Measurements from ENCODE around the gene KCND1. TPM values are rescaled to one million over a fixed set of nuclear protein-coding genes. Genes with fewer than 3 reads are reported as not detected.

Gene KCND1
- total and polyA plus RNA-seq, 2 of the 4 experiments (the other 2 are of a cell fraction): 0.36 to 1.8 TPM

DNA sequence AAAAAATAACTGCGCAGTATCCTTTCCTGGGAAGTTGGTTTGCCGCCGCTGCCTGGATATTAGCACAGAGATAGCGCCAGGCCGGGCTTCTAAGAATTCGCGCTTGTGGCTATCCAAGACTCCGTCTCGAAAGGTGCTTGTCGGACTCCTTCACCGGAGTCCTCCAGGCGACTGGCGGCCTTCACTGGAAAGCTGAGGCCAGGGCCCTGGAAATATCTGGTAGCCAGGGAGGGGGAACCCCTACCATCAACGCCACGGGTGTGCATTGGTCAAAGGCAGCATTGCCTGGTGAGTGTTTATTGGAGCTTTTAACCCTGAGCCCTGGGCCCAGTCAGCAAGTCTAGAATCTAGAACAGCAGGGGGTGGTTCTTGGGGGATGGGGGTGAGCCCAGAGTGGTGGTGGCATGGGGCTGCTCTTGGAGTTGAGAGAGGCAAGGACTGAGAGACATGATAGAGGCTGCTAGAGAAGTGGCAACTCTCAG, 52.2 kb downstream of the KCND1 start:
- ChIA-PET POLR2A (ENCODE audit: unreplicated experiment) (no interaction called here), CTCF (no interaction called here)
- DNase-seq: no peak
- Histone ChIP-seq H3K4me2 (ENCODE audit: low read depth, low read length) (peak overlapping the region; percentile 56), H2AK5ac (ENCODE audit: low read depth, low read length) (no peak overlapping the region), H2AFZ (replicated peaks; ENCODE audit: low read length, poor library complexity) (peak overlapping the region; percentile 85), H3K4me3 (ENCODE audit: insufficient read depth, low read depth, low read length) (peak overlapping the region; percentile 57), H4K5ac (ENCODE audit: low read depth, low read length) (no peak overlapping the region), H2BK120ac (ENCODE audit: low read depth, low read length) (no peak overlapping the region), H3K27me3 (ENCODE audit: control insufficient read depth, insufficient read depth, low read length) (no peaks in the 10 kb centered on the region), H2BK5ac (ENCODE audit: low read depth, low read length, poor library complexity, severe bottlenecking) (no peak overlapping the region), H3K18ac (ENCODE audit: low read depth, low read length) (no peak overlapping the region), H3K4ac (ENCODE audit: low read depth, low read length) (no peak overlapping the region), H3K79me1 (ENCODE audit: low read depth in 1 of 2, low read length in 2 of 2) (peaks cover 4 to 21% of the 10 kb centered on the region in 2 experiments; a peak in 2 of 4 replicates), H3K9me3 (ENCODE audit: control insufficient read depth, insufficient read depth, low read length) (no peaks in the 10 kb centered on the region; the same call in 1 of the 2 replicates), H4K20me1 (ENCODE audit: insufficient read depth, low read length) (peaks cover 16% of the 10 kb centered on the region; the same call in 1 of the 2 replicates), H4K8ac (ENCODE audit: low read depth in 2 of 2, low read length in 2 of 2) (no peak overlapping the region), H3K9ac (ENCODE audit: low read depth, low read length) (no peak overlapping the region), H3K36me3 (ENCODE audit: control insufficient read depth, insufficient read depth, low read length) (peaks cover 12% of the 10 kb centered on the region), H4K91ac (ENCODE audit: insufficient read depth, low read depth, low read length) (no peak overlapping the region), H3K9me1 (ENCODE audit: insufficient read depth, low read length) (peaks cover 5% of the 10 kb centered on the region; the same call in 1 of the 2 replicates), H3K27ac (ENCODE audit: insufficient read depth, low read length) (no peak overlapping the region), H3K23ac (ENCODE audit: low read depth, low read length) (no peak overlapping the region), H3K4me1 (ENCODE audit: control insufficient read depth, insufficient read depth, low read length) (peaks cover 3% of the 10 kb centered on the region; the same call in 1 of the 2 replicates), H3K14ac (replicated peaks; ENCODE audit: low read depth, low read length) (no peak overlapping the region), H2BK15ac (ENCODE audit: low read depth, low read length) (no peak overlapping the region), H3K56ac (ENCODE audit: extremely low read depth, insufficient read depth, low read length) (no peak overlapping the region), H2AK9ac (replicated peaks; ENCODE audit: low read depth, low read length, poor library complexity) (peak overlapping the region; percentile 3), H2BK20ac (ENCODE audit: low read depth, low read length) (no peak overlapping the region)
- 52% methylated on average over 6 of the region's 15 CpGs; no CpG with 5 or more reads in 1 of the 2 experiments for WGBS, 2 experiments (ENCODE audit: extremely low coverage in 2 of 2, insufficient read length in 1 of 2)
- TF ChIP-seq CHD1 (IDR thresholded peaks at IDR 0.05; ENCODE audit: low read depth, low read length) (no peak), POLR2A (IDR thresholded peaks at IDR 0.05; ENCODE audit: low read depth, low read length) (no peak), RFX5 (IDR thresholded peaks at IDR 0.05; ENCODE audit: low read depth, low read length) (no peak), BHLHE40 (IDR thresholded peaks at IDR 0.05; ENCODE audit: low read depth, low read length) (no peak), MAZ (IDR thresholded peaks at IDR 0.05; ENCODE audit: borderline replicate concordance, low read depth, low read length) (no peak), SMC3 (IDR thresholded peaks at IDR 0.05; ENCODE audit: low read depth, low read length) (no peak), MXI1 (IDR thresholded peaks at IDR 0.05; ENCODE audit: borderline replicate concordance, low read depth, low read length) (no peak), MAFK (IDR thresholded peaks at IDR 0.05; ENCODE audit: low read depth, low read length) (no peak)
- TF ChIP-seq, protein P1, sequence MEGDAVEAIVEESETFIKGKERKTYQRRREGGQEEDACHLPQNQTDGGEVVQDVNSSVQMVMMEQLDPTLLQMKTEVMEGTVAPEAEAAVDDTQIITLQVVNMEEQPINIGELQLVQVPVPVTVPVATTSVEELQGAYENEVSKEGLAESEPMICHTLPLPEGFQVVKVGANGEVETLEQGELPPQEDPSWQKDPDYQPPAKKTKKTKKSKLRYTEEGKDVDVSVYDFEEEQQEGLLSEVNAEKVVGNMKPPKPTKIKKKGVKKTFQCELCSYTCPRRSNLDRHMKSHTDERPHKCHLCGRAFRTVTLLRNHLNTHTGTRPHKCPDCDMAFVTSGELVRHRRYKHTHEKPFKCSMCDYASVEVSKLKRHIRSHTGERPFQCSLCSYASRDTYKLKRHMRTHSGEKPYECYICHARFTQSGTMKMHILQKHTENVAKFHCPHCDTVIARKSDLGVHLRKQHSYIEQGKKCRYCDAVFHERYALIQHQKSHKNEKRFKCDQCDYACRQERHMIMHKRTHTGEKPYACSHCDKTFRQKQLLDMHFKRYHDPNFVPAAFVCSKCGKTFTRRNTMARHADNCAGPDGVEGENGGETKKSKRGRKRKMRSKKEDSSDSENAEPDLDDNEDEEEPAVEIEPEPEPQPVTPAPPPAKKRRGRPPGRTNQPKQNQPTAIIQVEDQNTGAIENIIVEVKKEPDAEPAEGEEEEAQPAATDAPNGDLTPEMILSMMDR (conservative IDR thresholded peaks at IDR 0.05; ENCODE audit: low read depth, low read length): no peak
- TF ChIP-seq, protein P2, sequence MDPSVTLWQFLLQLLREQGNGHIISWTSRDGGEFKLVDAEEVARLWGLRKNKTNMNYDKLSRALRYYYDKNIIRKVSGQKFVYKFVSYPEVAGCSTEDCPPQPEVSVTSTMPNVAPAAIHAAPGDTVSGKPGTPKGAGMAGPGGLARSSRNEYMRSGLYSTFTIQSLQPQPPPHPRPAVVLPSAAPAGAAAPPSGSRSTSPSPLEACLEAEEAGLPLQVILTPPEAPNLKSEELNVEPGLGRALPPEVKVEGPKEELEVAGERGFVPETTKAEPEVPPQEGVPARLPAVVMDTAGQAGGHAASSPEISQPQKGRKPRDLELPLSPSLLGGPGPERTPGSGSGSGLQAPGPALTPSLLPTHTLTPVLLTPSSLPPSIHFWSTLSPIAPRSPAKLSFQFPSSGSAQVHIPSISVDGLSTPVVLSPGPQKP (IDR thresholded peaks at IDR 0.05; ENCODE audit: borderline replicate concordance, low read depth, low read length): no peak
- no TSS peak for BruUV-seq (replicated peaks)
- in situ Hi-C loops (cut with MboI; ENCODE audit: low sequenced_read_pairs): no loop called here
- ATAC-seq (ENCODE audit: low read depth): peak; percentile 3; the same call in 1 of the 2 replicates
- intact Hi-C loops (cut with micrococcal nuclease): loop anchor here (5.0 kb wide), 1 partner anchor 123 kb away; the partner anchor contains the start of gene TFE3
- dilution Hi-C loops (cut with HindIII; ENCODE audit: low sequenced_read_pairs, unreplicated experiment): no loop called here

Data from IMR-90 (cell line).